HG03342 (cell line): ENCODE results near the gene CD3D.
A peak's percentile ranks its signal among the peaks of the same experiment; 100 is the strongest.

Source experiments
- ATAC-seq: cut with Tn5 transposase; IDR thresholded peaks from one replicate; pipeline ENCODE4 v1.9.1; 2021; ENCODE audit warnings: mild to moderate bottlenecking, moderate library complexity; ENCODE audit not compliant: unreplicated experiment

The CD3D gene

GRCh38 chr11:118342503-118343161 lies at the start of gene CD3D:
TSS of gene CD3D (minus strand) at chr11:118342705. CDS start at chr11:118342607, 98 bp downstream.
- no peak for ATAC-seq

GRCh38 chr11:118383657-118384056 lies 41.2 kb upstream of the CD3D start:
- ATAC-seq: no peak

GRCh38 chr11:118382954-118383353 lies 40.4 kb upstream of the CD3D start:
- no peak for ATAC-seq

GRCh38 chr11:118380571-118380970 lies 38.1 kb upstream of the CD3D start:
- ATAC-seq: no peak

- no peak for ATAC-seq
These were observed 37.0 kb upstream of the CD3D start for GRCh38 chr11:118379497-118379896.

- ATAC-seq: no peak
These were observed 33.5 kb upstream of the CD3D start for GRCh38 chr11:118375978-118376377.

GRCh38 chr11:118374729-118375128 lies 32.2 kb upstream of the CD3D start:
- no peak for ATAC-seq

GRCh38 chr11:118373871-118374270 lies 31.4 kb upstream of the CD3D start:
- no peak for ATAC-seq

- no peak for ATAC-seq
These were observed 30.8 kb upstream of the CD3D start for GRCh38 chr11:118373263-118373662.

GRCh38 chr11:118370774-118371173 lies 28.3 kb upstream of the CD3D start:
- ATAC-seq: no peak

GRCh38 chr11:118366287-118366686 lies 23.8 kb upstream of the CD3D start:
- no peak for ATAC-seq

- ATAC-seq: no peak
These were observed 22.6 kb upstream of the CD3D start for GRCh38 chr11:118364956-118365615.

GRCh38 chr11:118359295-118359958 lies 16.9 kb upstream of the CD3D start, which contains the start of gene UBE4A:
TSS of gene UBE4A (plus strand) at chr11:118359600. CDS start at chr11:118365081, 5,481 bp downstream.
- ATAC-seq: peak; percentile 90

GRCh38 chr11:118358071-118358470 lies 15.6 kb upstream of the CD3D start:
- no peak for ATAC-seq

GRCh38 chr11:118353084-118353710 lies 10.7 kb upstream of the CD3D start:
- no peak for ATAC-seq

GRCh38 chr11:118349475-118349874 lies 7.0 kb upstream of the CD3D start:
- ATAC-seq: no peak

GRCh38 chr11:118343981-118344515 lies 1.5 kb upstream of the CD3D start, which contains the start of gene CD3G:
TSS of gene CD3G (plus strand) at chr11:118344344. CDS start at chr11:118344424, 80 bp downstream.
- ATAC-seq: no peak

- ATAC-seq: no peak
These were observed 743 bp upstream of the CD3D start for GRCh38 chr11:118343248-118343647.

GRCh38 chr11:118341815-118342489 lies 553 bp downstream of the CD3D start:
- no peak for ATAC-seq

GRCh38 chr11:118341261-118341660 lies 1.2 kb downstream of the CD3D start:
- no peak for ATAC-seq

- ATAC-seq: no peak
These were observed 2.1 kb downstream of the CD3D start for GRCh38 chr11:118340449-118340848.
